ENCODE results near the gene AUTS2.

- TF ChIP-seq, protein P1, sequence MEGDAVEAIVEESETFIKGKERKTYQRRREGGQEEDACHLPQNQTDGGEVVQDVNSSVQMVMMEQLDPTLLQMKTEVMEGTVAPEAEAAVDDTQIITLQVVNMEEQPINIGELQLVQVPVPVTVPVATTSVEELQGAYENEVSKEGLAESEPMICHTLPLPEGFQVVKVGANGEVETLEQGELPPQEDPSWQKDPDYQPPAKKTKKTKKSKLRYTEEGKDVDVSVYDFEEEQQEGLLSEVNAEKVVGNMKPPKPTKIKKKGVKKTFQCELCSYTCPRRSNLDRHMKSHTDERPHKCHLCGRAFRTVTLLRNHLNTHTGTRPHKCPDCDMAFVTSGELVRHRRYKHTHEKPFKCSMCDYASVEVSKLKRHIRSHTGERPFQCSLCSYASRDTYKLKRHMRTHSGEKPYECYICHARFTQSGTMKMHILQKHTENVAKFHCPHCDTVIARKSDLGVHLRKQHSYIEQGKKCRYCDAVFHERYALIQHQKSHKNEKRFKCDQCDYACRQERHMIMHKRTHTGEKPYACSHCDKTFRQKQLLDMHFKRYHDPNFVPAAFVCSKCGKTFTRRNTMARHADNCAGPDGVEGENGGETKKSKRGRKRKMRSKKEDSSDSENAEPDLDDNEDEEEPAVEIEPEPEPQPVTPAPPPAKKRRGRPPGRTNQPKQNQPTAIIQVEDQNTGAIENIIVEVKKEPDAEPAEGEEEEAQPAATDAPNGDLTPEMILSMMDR (IDR thresholded peaks at IDR 0.05) = no peak
- TF ChIP-seq E2F1 (CRISPR knock-in tag; IDR thresholded peaks at IDR 0.05) (no peak), CREB1 (CRISPR knock-in tag; IDR thresholded peaks at IDR 0.05) (no peak), NR1H2 (CRISPR knock-in tag; IDR thresholded peaks at IDR 0.05) (no peak)
Observed at GRCh38 chr7:70446448-70447143, 848.3 kb downstream of the AUTS2 start.
